Left cardiac atrium (tissue), 4 donors: Measurements from ENCODE around the gene MAP3K20. TPM values are rescaled to one million over a fixed set of nuclear protein-coding genes. Genes with fewer than 3 reads are reported as not detected.
"Not testable (repeated sequence)": the region's sequence is repeated elsewhere in the genome, so short reads cannot be mapped to it uniquely, and the experiment has no call there.

Source experiments
- ATAC-seq, 2 donors: fragments of 200-7000 bp; cut with Tn5 transposase; one replicate each; pipeline ENCODE4 v1.9.1; 2020; ENCODE audit warnings: mild to moderate bottlenecking in 2 of 2, moderate library complexity in 2 of 2
- DNase-seq: peaks from one replicate; pipeline ENCODE4 v3.0.0-alpha.2; 2020
- intact Hi-C, 2 donors: fragments of 100-400 bp; cut with DNase I; formaldehyde crosslinking; loops; one replicate each; pipeline versions ENCODE4 v1.14.1 to v1.15.1; 2022 to 2023
- long read RNA-seq: library from polyadenylated mRNA; unstranded; transcript quantifications from one replicate; pipeline ENCODE4 v2.0.0, GENCODE V29; 2021
- total RNA-seq, 2 donors: library from RNA; stranded (reverse); fragmentation: NEBNext Ultra II Directional; extraction: Animal tissue kit (Norgen Biotek cat#: 25700); gene quantifications; one replicate each; pipeline ENCODE4 v1.2.1, GENCODE V29; 2021
- donor health status: DM: no; HTN: yes; CAD: no.
- donor health status: DM: no; HTN: yes; CAD: no; lungs with severe emphysema.
- donor health status: DM: yes; HTN: yes; CAD: no.
- donor health status: Dilated cardiomyopathy.

Gene MAP3K20
- total RNA-seq: 100 to 1,000 TPM; 204 to 206 TPM
- long read RNA-seq, full-length matches to known transcripts: 251 of 324 reads
- long read RNA-seq, partial matches to known transcripts: 9 of 324 reads
- long read RNA-seq, other reads (novel, unspliced or antisense): 64 of 324 reads

DNA sequence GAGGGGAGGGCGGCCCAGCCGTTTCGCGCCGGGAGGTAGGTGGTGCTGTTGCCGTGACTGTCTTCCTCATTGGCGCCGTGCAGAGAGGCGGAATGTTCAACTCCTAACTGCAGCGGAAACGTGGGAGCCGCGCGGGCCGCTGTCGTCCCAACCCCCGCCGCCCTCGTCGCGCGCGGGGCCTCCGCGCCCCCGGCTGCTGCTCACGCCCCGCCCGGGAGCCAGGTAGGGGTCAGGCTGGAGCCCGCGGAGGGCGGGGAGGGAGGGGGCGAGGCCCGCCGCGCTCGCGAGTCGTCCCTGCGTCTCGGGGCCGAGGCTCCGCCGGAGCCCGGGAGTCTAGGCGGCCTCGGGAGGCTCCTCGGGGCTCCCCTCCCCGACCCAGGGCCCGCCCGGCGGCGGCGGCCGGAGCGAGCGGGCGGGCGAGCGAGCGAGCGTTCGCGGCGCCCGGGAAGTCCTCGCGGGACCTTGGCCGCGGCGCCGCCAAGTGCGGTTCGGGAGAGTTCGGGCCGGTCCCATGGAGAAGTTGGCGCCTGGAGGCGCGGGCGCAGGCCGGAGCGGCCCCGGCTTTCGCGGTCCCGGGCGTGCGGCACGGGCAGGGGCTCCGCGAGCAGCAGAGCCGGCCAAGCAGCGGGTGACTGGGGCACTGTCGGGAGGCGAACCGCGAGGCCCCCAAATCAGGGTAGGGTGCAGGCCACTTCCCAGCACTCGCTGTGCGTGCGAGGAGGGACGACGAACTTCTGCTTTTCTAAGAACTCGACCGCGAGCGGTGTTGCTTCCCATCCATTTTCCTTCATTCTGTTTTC, at the start of gene MAP3K20:
MAP3K20 (plus strand) TSS at position 66 of the 800 bp plus-strand sequence. CDS start 15,186 bp downstream, outside the sequence.
- intact Hi-C loops: loop anchor here (5.0 kb wide), 2 partner anchors 49 to 136 kb away; no protein-coding TSS in a partner anchor
- ATAC-seq (peak; percentile 90 to 94), DNase-seq (peak; percentile 86)

DNA sequence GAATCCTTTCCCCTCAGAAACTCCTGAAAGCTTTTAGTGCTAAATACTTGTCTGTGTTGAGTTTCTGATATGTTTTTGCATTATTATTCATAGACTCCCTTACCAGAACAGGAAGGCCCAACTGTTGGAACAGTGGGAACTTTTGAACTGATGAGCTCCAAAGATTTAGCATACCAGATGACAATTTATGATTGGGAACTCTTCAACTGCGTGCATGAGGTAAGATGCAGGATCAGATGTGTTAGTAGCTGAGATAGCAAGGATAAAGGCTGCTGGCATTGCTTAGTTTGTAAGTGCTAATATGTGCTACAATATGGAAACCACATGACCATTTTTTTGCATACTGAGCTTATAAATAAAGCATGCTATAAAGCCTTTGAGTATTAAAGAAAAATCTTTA, 49.2 kb upstream of the MAP3K20 start:
- ATAC-seq: no peak
- intact Hi-C loops: loop anchor here in 1 of 2 donors (2.0 to 10.0 kb wide), 3 partner anchors 51 to 184 kb away; partner anchors contain the start of gene MAP3K20
- DNase-seq: no peak

DNA sequence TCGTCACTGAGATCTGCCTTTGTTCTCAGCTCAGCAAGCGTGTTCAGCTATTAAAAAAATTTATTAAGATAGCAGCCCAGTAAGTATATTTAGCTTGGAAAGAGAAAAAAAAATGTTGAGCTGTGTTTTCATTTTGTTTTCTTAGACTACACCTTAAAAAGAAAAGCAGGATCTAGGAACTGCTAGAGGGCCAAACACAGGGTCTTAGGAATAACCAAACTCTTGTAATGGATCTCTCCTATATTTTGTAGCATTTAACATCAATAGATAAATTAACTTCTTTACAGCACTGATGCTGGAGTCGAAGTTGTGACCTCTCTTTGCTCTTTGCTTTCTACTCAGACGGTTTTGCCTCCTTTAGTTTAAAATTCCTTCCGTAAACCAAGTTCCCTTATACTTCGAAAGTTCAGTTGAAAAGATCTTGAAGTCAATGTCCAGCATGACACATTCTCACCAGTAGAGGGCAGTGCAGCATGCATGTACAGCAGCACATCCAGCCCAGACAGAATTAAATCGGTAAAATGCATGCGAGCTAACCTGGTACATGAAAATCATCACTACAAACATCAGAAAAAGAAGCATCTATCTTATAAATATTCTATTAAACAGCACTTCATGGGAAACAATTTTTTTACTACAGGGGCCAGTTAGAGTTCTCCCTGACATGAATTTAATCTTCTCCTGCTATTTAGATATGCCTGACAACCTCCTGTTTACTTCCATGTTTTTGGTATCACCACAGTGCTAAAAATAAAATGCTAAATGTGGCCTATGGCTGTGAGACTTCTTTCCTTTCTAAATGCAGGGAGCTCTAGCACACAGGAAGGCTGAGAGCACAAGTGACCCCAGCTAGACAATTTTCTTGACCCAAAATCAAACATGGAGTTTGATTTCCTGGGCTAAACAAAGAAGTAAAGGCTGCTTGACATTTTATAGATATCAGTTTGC, 48.2 kb upstream of the MAP3K20 start:
- DNase-seq (peak; percentile 83), ATAC-seq (peak; percentile 83)
- intact Hi-C loops: loop anchor here (1.0 to 10.0 kb wide), 4 partner anchors 50 to 184 kb away; partner anchors contain the start of gene MAP3K20 (in 1 of the 2)

DNA sequence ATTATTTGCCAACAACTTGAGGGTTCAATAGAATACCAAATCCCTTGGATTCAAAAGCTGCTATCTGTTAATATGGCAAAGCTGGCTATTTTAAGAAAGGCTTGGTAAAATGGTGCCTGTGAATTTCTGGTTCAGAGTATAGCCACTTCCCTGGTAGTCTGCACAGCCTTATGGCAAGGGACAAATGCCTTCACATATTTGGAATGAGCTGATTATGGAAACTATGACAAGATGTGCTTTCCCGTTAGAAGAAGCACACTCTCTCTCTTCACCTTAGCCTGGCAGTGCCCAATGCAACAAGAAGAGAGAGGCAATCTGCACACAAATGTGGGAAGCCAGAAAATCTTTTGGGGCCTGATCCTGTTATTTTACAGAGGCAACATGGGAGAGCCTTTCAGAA, 47.5 kb upstream of the MAP3K20 start:
- intact Hi-C loops: loop anchor here in 1 of 2 donors (5.0 to 10.0 kb wide), 2 partner anchors 49 to 53 kb away; partner anchors contain the start of gene MAP3K20
- ATAC-seq: peak; percentile 24 to 44

DNA sequence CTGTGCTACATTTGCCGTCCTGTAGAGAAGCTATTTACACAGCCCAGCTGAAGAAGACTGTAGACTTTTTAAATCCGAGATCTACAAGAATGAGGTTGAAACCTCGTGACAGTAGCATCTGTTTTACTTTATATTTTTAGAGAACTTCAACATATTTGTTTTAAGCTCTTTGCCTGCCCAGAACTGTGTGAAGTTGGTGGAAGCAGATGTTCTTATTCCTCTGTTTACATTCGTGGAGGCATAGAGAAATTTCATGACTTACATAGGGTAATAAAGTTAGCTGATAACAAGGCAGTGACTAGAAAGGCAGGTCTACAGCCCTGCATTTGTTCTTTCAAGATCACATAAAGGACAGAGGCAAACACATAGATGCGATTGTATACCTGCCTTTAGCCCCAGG, 47.0 kb upstream of the MAP3K20 start:
- DNase-seq (no peak), ATAC-seq (no peak)
- intact Hi-C loops: loop anchor here in 1 of 2 donors (5.0 to 10.0 kb wide), 2 partner anchors 49 to 54 kb away; partner anchors contain the start of gene MAP3K20

More for the DNA sequence above, 47.5 kb upstream of the MAP3K20 start:
- no peak for DNase-seq

DNA sequence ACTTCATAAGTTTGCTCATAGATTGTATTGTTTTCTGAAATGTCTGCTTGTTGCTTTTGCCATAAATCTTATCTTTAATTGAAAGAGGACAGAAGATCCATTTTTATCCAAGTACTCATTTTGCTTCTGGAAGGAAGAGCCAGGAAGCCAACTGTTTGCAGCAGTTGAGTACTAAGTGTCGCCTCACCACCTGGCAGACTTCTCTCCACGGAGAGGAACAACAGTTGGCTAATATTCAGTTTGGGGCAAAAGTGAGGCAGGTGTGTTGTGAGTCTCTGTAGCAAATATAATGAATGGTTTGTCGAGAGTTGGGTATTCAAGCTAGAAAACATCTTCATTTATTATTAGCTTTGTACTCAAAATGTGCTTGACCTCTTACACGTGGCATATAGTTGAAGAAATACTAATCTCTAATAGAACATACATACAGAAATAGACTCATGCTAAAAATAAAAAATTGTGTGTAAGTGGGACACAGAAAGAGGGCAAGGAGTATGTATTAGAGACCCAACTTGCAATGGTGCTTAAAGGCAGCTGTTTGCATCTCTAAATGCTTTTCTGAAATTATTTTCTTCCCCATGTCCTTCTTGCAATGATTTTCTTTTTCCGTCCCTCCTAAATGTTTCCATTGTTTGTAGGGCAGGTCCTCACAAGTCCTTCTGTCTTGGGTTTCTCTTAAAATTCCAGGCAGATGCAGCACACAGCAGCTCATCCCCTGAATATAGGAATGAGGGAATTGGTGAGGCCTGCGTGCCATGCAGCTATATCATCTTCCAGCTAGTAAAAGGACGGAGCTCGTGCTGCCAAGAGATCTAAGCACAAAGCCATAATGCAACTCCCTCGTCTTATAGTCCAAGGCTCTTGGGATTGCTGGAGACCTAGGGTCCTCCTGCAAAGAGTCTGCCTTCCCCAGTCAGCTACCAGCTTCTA, 44.8 kb upstream of the MAP3K20 start:
- intact Hi-C loops: loop anchor here in 1 of 2 donors (5.0 kb wide), 1 partner anchor 41 kb away; no protein-coding TSS in a partner anchor
- no peak for ATAC-seq
- DNase-seq: no peak

DNA sequence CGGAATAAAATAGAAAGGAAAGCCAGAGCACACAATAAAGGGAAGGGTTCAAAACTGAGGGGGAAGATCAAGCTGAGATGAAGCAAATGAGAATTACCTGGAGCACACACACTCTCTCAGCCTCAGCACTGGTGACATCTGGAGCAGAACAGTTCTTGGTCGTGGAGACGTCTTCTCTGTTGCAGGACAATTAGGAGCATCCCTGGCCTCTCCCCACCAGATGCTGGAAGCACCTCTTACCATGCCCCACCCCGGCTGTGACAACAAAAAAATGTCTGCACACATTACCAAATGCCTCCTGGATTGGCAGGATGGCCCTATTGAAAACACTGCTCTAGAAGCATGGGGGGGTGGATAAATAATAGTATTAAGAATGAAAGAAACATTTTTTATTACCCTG, 43.6 kb upstream of the MAP3K20 start:
- intact Hi-C loops: loop anchor here in 1 of 2 donors (5.0 kb wide), 1 partner anchor 40 kb away; no protein-coding TSS in a partner anchor
- ATAC-seq (no peak), DNase-seq (no peak)

DNA sequence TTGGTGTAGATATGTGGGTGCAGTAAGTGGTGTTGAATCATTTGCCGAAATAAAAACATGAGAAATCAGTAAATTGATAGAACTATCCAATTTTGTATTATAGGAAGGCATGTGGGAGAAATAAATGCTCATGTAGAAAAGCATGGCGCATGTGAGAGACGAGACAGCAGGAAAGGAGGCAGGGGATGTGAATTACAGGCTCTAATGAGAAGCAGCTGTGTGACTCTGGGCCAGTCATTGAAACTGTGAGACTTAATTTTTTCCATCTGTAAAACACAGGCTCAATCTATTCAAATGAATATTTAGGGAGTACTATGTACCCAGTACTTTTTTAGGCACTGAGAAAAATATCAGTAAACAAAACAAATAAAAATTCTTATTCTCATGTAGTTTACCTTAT, 42.6 kb upstream of the MAP3K20 start:
- DNase-seq (no peak), ATAC-seq (no peak)
- intact Hi-C loops: loop anchor here in 1 of 2 donors (5.0 kb wide), 1 partner anchor 39 kb away; no protein-coding TSS in a partner anchor

DNA sequence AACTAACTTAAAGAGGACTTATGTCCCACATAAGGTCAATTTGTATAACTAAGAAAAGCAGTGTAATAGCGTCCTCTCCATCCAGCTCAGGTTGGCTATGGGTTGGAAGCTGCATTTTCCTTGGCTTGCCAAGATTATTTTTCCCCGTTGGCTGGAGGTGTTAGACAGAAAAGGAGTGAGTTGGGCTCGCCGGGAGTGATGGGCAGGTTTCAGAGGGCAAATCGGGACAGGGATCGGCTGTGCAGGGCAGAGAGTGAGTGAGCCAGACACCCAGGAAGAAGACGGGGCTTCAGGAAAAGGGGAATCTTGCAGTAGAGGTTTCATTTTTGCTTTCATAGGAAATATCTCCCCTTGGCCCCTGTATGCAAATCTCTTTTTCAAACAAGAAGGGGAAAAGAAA, 41.5 kb upstream of the MAP3K20 start:
- no peak for DNase-seq
- intact Hi-C loops: loop anchor here in 1 of 2 donors (5.0 kb wide), 1 partner anchor 38 kb away; no protein-coding TSS in a partner anchor
- peak in 1 of 2 donors; percentile 42 for ATAC-seq

DNA sequence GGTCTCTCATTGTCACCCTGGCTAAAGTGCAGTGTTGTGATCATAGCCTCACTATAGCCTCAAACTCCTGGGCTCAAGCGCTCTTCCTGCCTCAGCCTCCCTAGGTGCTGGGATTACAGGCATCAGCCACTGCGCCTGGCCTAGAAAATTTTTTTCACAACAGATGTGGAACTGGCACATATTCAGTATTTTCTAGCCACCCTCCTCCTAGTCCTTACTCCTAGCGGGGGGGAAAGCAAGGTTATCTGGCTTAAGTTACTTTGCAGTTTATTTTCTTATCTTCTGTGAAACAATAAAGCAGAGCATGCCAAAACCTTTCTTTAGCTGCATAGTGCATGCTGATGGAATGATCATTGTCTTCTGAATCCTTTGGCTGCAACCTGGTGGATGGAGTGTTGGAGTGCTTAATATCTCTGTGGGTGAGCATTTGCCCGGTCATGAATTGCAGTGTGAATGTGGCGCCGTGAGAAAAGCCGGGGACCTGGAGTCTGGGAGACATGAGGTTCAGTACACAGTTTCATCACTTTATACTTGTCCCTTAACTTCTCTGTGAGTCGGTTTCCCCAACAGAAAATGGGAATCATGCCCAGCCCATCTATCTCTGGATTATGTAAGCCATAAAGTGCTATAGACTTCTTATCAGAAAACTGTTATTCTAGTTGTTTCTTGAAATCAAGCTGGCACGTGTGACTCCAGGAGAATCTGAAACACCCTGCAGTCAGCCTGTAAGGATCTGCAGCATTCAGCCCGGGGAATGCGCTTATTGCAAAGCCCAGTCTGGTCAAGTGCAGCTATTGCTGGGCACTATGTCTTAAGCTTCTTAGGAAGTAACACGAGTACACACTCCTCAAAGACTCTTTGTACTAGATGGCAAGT, 38.2 kb upstream of the MAP3K20 start:
- no peak for DNase-seq
- peak; percentile 67 to 71 for ATAC-seq
- intact Hi-C loops: no loop called here

DNA sequence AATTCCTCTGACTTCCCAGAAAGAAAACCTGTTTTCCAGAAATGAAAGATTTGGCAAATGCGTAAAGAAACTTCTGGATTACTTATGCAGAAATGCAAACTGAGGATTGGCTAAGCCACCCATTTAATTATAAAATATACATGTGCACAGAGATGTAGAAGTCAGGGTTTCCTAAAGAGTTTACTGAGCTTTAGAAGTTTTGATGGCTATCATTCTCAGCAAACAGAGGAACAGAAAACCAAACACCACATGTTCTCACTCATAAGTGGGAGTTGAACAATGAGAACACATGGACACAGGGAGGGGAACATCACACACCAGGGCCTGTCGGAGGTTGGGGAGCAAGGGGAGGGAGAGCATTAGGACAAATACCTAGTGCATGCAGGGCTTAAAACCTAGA, 37.4 kb upstream of the MAP3K20 start:
- intact Hi-C loops, DNase-seq, ATAC-seq: not testable (repeated sequence)

DNA sequence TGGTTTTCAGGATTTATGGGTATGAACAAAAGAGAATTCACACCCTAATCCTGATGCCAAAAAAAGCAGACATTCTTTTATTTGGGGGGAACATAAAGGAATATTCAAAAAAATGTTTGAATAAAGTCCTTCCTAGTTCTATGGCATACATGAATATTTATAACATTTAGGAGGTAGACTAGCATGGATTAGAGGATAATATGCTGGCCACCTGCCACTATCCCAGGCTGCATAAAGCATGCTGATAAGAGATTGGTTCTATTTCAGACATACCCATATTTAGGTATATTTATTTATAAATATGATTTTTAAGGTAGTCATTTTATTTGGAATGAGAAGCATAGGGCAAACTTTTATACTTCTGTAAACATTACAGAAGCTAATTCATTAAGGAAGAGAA, 34.9 kb upstream of the MAP3K20 start:
- DNase-seq (no peak), ATAC-seq (no peak)
- intact Hi-C loops: no loop called here

DNA sequence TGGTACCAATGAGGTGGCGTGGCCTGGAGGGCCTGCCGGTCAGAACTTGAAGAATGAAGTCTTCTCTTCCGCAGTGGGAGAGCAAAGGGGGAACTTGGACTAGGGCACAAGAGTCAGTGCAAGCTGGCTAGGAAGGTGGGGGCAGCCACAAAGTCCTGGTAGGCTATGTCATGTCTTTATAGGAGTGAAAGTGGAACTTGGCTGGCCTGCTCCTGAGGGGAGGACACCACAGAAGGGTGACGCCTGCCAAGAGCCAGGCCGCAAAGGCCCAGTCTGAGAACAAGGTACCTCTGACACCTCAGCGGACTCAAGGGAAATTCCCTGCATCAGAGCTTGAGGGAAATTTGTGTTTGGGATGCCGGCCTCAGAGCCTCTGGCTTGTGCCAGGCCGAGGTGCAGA, 32.2 kb upstream of the MAP3K20 start:
- peak; percentile 77 to 89 for ATAC-seq
- intact Hi-C loops: no loop called here
- DNase-seq: peak; percentile 41

DNA sequence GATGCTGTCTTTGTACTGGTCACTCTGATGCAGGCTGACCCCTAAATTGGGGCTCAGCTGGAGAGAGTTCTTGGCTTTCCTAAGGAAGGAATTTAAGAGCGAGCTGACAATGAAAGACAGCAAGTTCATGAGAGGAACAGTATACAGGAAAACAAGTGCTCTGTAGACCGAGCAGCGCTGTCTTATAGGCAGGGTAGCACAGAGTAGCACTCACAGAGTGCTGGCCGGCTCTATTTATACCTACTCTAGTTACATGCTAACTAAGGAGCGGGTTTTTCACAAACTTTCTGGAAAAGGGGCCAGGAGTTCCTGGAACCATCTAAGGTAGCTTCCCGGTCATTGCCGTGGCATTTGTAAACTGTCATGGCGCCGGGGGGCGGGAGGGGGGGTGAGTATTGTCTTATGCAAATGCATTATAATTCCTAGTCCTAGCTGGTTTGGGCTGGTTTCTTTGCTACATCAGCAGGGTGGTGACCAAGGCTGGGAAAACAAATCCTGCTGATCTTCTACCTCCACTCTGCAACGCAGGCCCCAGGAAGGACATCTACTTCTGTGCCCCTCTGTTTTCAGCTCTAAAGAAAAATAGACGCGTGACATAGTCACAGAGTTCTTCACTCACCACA, 31.6 kb upstream of the MAP3K20 start:
- ATAC-seq (peak in 1 of 2 donors; percentile 7), DNase-seq (no peak)
- intact Hi-C loops: no loop called here

DNA sequence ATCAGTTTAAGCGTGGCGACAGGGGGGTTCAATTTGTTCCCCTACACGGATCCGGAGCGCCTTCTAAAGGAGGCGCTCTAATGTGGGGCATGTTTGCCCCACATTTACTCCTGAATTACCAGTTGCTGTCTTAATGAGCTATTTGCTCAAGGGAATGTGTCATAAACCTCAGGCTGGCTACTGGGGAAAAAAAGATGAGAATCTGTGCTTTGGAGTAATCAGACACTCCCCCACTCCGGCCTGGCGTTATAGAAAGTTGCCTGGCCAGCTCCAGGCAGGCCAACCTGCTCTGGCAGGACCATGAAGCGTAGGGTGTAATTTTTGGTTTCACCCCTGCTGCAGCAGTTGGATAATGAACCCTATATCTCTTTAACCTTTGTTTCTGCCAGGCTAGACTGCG, 31.0 kb upstream of the MAP3K20 start:
- ATAC-seq (no peak), DNase-seq (no peak)
- intact Hi-C loops: no loop called here

DNA sequence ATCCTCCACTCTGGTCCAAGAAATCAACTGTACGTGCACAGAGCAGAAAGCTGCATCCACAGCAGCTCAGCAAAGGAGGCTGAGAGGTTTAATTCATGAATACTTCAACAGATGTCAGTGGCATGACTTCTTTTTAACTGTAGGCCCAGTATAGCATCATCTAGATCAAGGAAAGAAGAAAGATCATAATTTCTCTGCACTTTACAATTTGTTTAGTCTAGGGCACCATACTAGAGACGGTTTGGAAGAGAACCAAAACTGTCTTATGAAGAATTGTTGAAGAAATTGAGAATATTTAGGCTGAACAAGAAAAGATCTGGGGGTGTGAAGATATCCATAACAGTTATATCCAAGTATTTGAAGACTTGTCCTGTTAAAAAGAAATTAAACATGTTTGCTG, 30.5 kb upstream of the MAP3K20 start:
- DNase-seq: no peak
- intact Hi-C loops: no loop called here
- ATAC-seq: no peak

DNA sequence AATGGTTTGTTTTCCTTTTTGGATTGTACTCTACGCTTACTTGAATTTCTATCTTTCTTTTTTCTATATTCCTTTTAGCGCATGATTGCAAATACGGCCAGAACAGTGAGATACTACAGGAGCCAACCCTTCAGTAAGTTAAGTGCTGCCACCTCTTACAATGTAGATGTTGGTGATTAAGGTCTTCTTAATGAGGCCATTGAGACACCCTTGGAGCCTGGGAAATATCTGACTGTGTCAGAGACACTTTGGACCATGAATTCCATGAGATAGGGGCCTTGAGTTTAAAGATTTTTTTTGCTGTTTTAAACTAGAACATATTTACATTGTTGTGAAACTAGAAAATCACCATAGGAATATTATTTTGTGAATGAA, 27.1 kb upstream of the MAP3K20 start:
- intact Hi-C loops: no loop called here
- DNase-seq (no peak), ATAC-seq (peak; percentile 23 to 43)
